GM18505 (cell line): ENCODE measurements around the gene CEP55.
"Not testable (repeated sequence)": the region's sequence is repeated elsewhere in the genome, so short reads cannot be mapped to it uniquely, and the experiment has no call there.

Source experiments
- ATAC-seq: cut with Tn5 transposase; IDR thresholded peaks from one replicate; pipeline ENCODE4 v1.9.1; 2021; ENCODE audit not compliant: unreplicated experiment
- POLR2A ChIP-seq: IDR thresholded peaks from 4 replicates; pipeline ENCODE4 v1.6.1; 2011; ENCODE audit warnings: borderline replicate concordance; ENCODE audit not compliant: insufficient read depth, insufficient read length; ENCODE audit errors: extremely low read depth

CEP55 gene

DNA sequence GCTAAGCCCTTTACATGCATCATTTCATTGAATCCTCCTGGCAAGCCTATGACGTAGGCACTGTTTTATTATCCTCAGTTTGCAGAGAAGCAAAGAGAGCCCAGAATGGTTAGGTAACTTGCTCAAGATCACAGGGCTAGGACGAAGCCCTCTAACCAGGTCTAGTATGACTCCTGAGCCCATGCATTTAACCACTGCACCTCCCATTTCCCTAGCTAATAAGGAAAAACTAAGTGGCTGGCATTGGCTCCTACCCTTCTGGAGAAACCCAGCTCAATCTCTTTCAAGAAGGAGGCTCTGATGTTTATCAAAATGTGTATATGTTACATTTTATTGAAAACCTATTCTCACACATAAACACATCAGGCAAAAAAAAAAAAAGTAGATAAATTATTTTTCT, 34.0 kb upstream of the CEP55 start:
- no peak for TF ChIP-seq POLR2A
- no peak for ATAC-seq

DNA sequence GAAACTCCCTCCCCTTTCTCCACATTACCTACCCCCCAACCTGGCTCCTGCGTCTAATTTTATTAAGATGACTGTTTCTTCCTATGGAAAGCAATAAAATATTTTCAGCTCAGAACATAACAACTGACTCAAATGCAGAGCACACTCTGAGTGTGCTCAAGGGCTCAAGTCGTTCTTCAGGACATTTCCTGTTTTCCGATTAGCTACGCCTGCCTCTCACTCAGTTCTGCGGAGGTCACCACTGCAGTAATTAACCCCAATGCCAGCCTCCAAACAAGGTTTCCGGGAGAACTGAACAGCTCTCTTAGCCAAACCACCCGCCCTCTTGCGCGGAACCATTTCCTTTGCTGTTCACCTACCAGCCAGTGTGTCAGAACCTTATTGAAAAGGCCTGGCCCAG, 33.5 kb upstream of the CEP55 start:
- no peak for ATAC-seq
- no peak for TF ChIP-seq POLR2A

DNA sequence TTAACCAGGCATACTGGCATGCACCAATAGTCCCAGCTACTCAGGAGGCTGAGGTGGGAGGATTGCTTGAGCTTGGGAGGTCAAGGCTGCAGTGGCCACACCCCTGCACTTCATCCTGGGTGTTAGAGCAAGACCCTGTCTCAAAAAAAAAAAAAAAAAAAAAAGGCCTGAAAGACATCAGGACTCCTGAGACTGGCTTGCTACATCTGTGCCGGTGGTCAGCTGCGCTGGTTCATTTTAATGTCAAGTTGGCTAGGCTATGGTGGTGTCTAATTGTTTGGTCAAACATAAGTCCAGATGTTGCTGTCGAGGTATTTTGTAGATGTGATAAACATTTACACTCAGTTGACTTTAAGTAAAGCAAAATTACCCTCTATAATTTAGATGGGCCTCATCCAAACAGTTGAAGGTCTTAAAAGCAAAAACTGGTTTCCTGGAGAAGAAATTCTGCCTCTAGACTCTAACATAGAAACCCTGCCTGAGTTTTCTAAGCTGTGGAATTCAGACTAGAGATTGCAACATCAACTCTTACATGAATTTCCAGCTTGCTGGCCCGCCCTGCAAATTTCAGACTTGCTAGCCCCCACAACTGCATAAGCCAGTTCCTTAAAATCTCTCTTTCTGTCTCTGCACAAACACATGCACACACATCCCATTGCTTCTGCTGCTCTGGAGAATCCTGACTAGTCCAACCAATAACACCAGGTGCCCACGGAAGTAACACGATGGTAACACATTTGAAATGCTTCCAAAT, 32.5 kb upstream of the CEP55 start:
- ATAC-seq, result no peak
- TF ChIP-seq POLR2A, result no peak

DNA sequence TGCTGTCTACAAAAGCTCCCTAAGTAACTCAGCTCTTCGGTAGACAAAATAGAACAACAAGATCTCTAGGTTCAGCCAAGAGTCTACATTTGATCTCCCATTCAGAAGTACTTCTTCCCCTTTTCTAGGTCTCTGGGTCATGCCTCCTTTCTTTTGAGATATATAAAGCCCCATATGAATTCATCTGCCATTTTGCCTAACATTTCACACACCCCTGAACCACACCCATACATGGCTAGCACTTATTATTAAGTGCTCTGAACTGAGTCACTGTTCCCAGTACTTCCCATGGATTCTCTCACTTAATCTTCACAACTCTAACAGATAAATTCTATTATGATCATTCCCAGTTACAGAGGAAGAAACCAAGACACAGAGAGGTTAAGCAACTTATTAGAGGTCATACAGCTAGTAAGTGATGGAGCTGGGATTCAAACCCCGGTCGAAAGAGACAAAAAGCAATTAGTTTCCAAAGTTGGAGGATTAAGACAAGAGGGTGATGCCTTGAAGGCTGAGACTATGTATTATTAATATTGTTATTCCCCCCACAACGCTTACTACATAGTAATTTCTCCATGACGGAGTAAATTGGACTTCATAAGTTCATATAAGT, 31.5 kb upstream of the CEP55 start:
- ATAC-seq, result no peak
- TF ChIP-seq POLR2A, result no peak

DNA sequence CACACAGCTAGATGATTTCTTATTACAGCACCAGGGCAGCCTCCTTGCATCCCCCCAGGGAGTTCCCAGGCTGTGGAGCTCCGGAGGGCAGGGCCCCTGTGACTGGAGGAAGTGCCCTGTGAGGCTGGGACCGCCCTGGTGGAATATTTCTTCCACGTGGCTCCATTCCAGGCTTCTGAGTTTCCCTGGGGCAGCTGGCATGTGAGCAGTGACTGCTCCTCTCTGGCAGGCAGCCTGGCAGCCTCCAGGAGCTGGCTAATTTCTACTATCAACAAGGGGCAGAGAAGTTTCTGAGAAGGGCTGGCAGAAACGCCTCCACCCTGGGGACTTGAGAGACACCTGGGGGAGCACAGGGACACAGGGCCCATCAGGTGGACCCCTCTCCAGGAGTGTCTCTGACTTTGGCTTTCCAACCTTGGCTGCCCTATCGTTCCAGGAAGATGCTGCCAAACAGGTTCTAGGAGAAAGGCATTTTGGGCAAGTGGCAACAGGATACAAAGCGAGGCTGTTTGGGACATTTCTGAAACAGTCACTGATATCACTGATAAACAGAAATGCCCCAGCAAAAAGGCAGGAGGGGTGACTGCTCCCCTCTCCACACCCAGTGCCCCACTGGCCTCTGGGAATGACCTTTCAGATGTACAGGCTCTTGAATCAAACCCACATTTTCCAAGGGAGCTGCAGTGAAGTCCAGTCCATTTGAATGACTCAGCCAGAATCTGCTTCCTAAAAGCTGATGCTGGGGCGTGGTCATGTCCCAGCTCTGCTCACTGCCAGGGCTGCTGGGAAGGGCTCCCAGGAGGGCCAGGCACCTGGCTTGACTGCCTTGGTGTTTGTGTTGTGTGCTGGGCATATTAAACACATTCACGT, 30.4 kb upstream of the CEP55 start:
- ATAC-seq, result no peak

DNA sequence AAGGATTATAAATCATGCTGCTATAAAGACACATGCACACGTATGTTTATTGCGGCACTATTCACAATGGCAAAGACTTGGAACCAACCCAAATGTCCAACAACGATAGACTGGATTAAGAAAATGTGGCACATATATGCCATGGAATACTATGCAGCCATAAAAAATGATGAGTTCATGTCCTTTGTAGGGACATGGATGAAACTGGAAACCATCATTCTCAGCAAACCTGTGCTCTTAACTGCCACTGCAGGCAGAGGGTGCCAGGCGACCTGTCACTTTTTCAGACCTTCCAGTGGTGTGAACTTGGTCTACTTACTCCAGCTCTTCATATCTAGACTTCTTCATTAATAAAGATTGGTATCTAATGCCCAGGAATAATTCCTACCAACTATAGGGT, 28.8 kb upstream of the CEP55 start:
- ATAC-seq, result not testable (repeated sequence)

More for the DNA sequence above, 30.4 kb upstream of the CEP55 start:
- no peak for TF ChIP-seq POLR2A

DNA sequence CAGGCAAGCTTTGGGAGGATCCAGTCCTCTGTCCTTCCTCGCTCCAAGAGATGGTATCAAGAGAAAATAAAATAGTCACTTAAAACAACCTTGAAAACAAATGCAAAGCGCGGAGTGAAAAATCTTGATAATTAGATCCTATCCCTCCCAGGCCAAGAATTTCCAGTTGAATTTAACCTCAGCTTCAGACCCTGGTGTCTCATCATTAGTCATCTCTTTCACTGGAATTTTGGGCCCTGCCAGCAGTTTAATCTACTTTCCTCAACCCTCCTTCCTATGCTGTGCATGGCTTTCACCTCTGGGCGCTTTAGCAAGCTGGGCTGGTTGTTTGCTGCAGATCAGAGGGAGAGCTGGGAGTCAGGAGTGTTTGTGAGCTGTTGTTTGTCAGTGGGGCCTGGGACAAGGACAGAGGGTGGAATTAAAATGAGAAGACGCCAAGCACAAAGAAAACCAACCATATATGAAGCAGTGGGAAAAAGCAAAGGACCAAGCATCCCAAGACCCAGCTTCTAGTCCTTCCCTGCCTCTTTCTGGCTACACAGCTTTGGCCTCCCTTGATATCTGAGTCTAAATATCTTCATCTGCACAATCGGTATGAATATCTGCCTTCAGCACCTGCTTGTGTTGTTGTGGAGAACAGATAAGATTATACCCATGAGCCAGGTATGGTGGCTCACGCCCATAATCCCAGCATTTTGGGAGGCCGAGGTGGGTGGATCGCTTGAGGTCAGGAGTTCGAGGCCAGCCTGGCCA, 27.8 kb upstream of the CEP55 start:
- no peak for TF ChIP-seq POLR2A
- no peak for ATAC-seq

DNA sequence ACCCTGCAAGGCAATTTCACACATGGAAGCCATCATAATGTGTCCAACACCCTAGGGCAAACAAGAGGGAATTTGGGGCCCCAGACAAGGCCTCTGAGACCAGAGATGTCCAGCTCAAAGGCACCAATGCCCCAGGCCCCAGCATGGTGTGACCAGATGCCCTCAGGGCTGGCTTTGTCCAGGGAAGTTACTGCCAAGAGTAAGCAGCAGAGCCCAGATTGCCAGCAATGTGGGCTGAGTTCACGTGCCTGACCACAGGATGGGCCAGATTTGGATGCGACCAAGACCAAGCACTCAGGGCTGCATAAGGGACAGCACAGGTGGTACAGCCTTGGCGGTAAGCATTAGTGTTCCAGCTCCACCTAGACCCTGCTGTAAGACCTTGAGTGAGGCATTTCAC, 27.0 kb upstream of the CEP55 start:
- ATAC-seq, result no peak
- no peak for TF ChIP-seq POLR2A

DNA sequence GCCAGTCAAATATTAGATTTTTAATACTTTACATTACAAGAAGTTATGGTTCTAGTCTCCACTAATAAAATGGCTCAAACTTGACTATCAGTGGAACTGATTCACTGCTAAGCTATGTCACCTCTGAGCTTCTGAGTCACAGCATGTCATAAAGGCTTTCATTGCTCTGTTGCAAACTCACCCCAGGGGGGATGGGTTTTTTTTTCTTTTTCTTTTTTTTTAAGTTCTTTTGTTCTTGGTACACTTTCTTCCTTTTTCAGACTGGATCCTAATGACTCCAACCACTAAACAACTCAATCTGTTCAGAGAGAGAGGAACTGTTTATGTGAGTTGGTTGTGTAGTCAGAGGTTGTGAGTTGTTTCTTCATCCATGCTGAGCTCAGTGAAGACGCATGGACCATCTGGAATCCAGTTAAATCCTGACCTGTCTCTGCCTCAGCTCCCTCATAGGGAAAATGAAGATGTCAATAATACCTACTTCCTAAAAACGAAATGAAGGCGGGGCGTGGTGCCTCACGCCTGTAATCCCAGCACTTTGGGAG, 25.2 kb upstream of the CEP55 start:
- no peak for ATAC-seq
- no peak for TF ChIP-seq POLR2A

DNA sequence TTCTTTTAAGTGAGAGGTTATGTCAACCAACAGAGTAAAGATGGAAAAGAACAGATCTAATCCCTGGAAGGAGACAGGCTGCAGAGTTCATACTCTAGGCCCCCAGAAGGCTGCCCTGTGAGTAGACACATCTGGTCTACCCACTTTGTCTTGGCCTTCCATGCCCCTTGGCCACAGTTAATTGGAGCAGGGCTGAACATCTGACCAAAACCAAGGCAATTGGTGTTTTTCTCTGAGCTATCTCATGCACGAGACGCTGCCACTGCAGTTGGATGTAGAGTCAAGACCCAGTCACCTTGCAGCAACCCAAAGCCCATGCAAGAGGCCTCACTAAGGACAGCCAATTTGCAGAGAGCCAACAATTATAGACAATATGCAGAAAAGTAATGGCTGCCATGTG, 23.3 kb upstream of the CEP55 start:
- no peak for ATAC-seq
- TF ChIP-seq POLR2A, result no peak

DNA sequence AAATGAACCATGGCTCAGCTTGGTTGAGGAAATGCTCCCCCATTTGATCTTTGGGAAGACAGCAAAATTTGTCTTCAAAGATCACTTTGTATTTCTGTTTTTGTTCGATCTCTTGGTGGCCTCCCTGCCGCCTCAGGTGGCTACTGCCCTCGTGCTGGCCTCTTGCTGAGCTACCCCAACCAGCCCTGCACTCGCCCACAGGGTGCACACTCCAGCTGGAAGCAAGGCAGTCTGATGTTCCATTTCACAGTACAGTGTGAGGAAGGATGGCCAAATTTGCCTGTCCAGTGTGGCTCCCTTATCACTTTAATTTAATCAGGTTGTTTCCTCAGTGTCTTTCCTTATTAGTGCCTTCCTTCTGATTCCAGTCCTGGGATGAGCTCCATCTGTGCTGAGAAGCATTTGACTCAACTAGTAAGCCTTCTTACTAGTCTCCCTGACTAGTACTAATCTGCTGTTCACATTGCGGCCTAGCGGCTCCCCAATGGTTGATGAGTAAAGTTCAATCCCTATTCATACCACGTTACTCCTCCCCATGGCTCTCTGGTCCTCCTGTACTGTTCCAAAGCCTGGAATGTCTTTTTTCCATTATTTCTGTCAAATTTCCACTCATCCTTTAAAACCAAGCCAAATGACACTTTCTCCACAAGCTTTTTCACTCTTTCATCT, 22.5 kb upstream of the CEP55 start:
- no peak for ATAC-seq

DNA sequence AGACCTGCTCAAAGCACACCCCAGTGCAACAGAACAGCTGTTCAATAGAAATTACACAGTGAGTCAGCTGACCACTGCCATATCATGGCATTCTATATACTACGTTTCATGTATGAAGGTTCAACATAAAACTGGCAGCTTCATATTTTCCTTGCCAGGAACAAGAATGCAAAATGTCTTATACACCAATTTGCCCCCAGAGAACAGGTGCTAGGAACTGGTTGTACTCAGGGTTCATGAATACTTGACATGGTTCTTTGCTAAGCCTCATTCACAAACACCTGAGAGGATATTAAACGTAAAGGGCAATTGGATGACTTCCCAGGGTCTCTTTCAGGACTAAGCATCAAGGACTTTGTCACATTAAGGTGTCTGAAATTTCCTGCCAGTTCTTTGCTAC, 21.2 kb upstream of the CEP55 start:
- TF ChIP-seq POLR2A, result no peak
- ATAC-seq, result no peak

More for the DNA sequence above, 22.5 kb upstream of the CEP55 start:
- no peak for TF ChIP-seq POLR2A

DNA sequence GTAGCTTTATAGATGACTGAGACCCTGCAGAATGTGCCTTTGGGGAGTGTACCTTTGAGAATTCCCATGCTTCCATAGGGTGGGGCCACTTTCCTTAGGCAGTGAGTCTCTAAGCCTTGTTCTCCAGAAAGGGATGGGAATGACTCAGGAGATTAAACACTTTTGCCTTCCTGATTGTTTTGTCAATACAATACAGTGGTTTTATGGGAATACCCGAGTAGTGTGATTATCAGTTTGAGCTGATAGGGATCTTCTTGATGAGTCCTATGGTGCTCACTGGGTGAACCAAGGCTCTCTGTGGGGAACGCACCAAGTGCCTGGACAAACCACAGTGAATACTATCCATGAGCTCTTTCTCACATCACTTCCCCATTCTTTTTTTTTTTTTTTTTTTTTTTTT, 20.5 kb upstream of the CEP55 start:
- no peak for ATAC-seq
- TF ChIP-seq POLR2A, result no peak

DNA sequence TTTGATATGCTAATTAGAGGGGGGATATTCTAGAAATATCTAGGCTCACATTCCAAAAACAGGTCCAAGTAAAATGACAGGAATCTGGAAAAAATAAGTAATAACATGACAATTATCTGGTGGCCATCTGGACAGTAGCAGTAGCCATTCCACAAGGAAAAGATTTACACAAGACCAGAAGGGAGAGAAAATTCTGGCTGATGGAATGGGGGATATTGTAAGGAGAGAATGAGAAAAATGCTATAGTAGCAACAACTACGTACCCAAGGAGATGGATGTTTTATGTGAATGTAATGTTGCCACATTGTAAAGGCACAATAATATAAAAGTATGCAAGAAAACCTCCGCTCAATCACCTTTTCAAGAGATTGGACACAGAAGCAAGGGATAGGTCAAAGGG, 19.7 kb upstream of the CEP55 start:
- TF ChIP-seq POLR2A, result no peak
- no peak for ATAC-seq
